ENCODE results near the gene SCRN3.
"Not testable (repeated sequence)": the region's sequence is repeated elsewhere in the genome, so short reads cannot be mapped to it uniquely, and the experiment has no call there.

The SCRN3 gene, protein sequence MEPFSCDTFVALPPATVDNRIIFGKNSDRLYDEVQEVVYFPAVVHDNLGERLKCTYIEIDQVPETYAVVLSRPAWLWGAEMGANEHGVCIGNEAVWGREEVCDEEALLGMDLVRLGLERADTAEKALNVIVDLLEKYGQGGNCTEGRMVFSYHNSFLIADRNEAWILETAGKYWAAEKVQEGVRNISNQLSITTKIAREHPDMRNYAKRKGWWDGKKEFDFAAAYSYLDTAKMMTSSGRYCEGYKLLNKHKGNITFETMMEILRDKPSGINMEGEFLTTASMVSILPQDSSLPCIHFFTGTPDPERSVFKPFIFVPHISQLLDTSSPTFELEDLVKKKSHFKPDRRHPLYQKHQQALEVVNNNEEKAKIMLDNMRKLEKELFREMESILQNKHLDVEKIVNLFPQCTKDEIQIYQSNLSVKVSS

DNA sequence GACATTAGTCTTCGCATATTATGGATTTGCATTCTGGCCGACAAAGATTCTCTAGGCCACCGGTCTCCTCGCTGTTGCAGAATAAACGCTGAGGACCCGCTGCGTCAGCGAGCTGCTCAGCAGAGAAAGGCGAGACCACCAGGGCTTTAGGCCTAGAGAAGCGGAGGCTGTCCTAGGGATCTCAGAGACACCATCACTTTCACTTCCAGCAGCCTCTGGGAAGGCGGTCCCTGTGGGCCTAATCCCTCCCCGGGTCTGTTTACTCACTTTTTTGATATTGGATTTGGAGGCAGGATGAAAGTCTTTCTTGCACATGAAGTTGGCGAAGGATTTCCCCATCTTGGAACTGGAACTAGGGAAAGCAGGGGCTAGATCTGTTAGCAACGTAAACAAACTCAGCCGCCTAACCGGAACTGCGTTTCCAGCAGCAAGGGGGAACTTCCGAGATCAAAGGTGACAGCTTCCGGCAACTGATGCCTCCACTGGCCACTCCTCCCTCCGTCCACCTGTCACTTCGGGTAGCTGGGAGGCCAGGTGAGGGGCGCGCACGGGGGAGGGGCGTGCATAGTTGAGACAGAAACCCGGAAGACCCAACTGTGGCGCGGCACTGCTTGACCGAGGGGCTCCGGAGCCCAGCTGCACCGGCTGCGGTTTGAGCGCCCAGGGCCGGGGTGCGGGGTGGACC, at the start of gene SCRN3:
Gene SCRN3, plus strand, starts transcription at position 447 of the 685 bp plus-strand sequence. CDS start 2,554 bp downstream, outside the sequence.
- TF ChIP-seq, protein P1, sequence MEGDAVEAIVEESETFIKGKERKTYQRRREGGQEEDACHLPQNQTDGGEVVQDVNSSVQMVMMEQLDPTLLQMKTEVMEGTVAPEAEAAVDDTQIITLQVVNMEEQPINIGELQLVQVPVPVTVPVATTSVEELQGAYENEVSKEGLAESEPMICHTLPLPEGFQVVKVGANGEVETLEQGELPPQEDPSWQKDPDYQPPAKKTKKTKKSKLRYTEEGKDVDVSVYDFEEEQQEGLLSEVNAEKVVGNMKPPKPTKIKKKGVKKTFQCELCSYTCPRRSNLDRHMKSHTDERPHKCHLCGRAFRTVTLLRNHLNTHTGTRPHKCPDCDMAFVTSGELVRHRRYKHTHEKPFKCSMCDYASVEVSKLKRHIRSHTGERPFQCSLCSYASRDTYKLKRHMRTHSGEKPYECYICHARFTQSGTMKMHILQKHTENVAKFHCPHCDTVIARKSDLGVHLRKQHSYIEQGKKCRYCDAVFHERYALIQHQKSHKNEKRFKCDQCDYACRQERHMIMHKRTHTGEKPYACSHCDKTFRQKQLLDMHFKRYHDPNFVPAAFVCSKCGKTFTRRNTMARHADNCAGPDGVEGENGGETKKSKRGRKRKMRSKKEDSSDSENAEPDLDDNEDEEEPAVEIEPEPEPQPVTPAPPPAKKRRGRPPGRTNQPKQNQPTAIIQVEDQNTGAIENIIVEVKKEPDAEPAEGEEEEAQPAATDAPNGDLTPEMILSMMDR (IDR thresholded peaks at IDR 0.05; ENCODE audit: extremely low read depth, insufficient read depth, missing control alignments): no peak
- in situ Hi-C loops (cut with MboI; ENCODE audit: low pct_unique_long_range_greater_than_20kb, low sequenced_read_pairs, unreplicated experiment): no loop called here
- peak; percentile 90 for DNase-seq (ENCODE audit: low spot score)

DNA sequence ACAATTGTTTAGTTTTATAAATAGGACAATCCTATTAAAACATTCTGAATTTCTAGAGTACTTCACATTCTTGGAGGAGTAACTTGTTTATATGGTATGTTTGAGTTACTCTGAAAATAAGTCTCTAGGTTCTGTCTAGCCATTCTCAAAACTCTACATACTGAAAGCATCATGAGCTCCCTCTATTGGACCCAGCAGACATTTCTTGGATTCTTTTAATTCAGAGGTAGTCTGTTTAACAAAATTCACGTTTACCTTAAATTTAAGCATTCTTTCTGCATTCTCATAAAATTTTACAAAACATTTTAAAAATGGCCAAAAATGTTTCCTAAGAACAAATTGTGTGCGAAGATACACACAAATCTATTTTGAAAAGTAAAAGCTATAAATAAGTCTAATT, 45.5 kb upstream of the SCRN3 start:
- in situ Hi-C loops (cut with MboI; ENCODE audit: low pct_unique_long_range_greater_than_20kb, low sequenced_read_pairs, unreplicated experiment): no loop called here
- peak; percentile 35 for DNase-seq (ENCODE audit: low spot score)

DNA sequence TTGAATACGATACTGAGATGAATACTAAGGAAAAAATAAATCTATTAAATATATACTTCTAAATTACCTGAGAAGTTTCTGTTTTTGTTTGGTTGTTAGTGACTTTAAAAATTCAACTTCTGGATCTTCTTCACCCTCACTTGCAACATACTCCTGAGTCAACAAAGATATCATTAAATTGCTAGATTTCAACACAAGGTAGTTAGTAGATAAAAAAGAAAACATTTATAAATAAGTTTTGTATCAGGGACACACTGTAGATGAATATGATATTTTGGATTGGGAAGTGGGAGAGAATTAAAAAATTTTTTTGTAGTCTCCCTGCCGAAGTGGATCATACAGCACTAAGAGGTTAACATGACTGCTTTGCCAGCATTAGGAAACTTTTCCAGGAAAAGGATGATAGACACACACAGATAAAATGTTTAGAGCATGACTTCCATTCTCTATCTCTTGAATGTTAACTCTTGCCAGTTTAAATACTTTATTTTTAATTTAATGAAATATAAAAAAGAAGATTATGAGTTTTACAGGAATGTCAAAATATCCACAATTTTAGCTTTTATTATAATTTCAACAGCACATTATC, 44.8 kb upstream of the SCRN3 start:
- no peak for DNase-seq (ENCODE audit: low spot score)
- in situ Hi-C loops (cut with MboI; ENCODE audit: low pct_unique_long_range_greater_than_20kb, low sequenced_read_pairs, unreplicated experiment): no loop called here

More for the DNA sequence above, 45.5 kb upstream of the SCRN3 start:
- TF ChIP-seq, protein P1 (IDR thresholded peaks at IDR 0.05; ENCODE audit: extremely low read depth, insufficient read depth, missing control alignments): peak; percentile 18

DNA sequence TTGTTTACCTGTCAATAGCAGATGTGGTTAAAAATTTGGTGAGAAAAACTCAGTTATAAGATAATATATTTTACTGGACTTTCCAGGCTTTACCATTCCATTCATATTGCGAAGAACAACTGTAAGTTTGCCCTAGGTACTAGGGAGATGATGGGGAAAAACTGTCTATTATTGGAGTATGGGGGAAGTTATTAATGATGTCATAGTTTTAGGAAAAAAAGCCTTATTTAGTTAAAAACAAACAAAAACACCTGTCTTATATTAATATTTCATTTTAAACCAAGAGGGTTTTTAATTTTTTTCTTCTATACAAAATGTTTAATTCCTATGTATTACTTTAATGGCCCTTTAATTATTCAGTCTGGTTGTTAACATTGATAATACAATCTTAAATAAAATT, 42.5 kb upstream of the SCRN3 start:
- TF ChIP-seq, protein P1 (IDR thresholded peaks at IDR 0.05; ENCODE audit: extremely low read depth, insufficient read depth, missing control alignments): no peak
- DNase-seq (ENCODE audit: low spot score): no peak
- in situ Hi-C loops (cut with MboI; ENCODE audit: low pct_unique_long_range_greater_than_20kb, low sequenced_read_pairs, unreplicated experiment): no loop called here

More for the DNA sequence above, 44.8 kb upstream of the SCRN3 start:
- TF ChIP-seq, protein P1 (IDR thresholded peaks at IDR 0.05; ENCODE audit: extremely low read depth, insufficient read depth, missing control alignments): no peak

DNA sequence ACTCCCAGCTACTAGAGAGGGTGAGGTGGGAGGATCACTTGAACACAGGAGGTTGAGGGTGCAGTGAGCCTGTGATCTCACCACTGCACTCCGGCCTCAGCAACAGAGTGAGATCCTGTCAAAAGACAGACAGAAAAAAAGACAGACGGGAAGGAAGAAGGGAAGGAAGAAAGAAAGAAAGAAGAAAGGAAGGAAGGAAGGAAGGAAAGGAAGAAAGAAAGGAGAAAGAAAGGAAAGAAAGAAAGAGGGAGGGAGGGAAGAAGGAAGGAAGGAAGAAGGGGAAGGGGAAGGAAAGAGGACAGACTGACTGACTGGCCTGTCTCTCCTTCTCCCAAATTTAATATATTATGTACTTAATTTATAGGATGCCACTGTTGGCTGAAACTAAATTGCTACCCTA, 39.2 kb upstream of the SCRN3 start:
- DNase-seq (ENCODE audit: low spot score): no peak
- TF ChIP-seq, protein P1 (IDR thresholded peaks at IDR 0.05; ENCODE audit: extremely low read depth, insufficient read depth, missing control alignments): no peak
- in situ Hi-C loops (cut with MboI; ENCODE audit: low pct_unique_long_range_greater_than_20kb, low sequenced_read_pairs, unreplicated experiment): no loop called here

DNA sequence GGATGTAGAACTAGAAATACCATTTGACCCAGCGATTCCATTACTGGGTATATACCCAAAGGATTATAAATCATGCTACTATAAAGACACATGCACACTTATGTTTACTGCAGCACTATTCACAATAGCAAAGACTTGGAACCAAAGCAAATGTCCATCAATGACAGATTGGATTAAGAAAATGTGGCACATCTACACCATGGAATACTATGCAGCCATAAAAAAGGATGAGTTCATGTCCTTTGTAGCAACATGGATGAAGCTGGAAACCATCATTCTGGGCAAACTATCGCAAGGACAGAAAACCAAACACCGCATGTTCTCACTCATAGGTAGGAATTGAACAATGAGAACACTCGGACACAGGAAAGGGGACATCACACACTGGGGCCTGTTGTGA, 35.9 kb upstream of the SCRN3 start:
- in situ Hi-C loops (cut with MboI; ENCODE audit: low pct_unique_long_range_greater_than_20kb, low sequenced_read_pairs, unreplicated experiment); DNase-seq (ENCODE audit: low spot score): not testable (repeated sequence)
